Esophagus muscularis mucosa (tissue), 4 donors: Measurements from ENCODE around the gene SPTLC3.

Experiments
- CTCF ChIP-seq, 3 experiments: fragments of 200-600 bp in 2 of 3; fragments of 450-650 bp in 1 of 3; sonication (generic) in 2 of 3; IDR thresholded peaks; one replicate each; pipeline ENCODE4 v1.5.1; 2017 to 2019; ENCODE audit warnings: antibody characterized with exemption in 3 of 3, mild to moderate bottlenecking in 2 of 3, moderate library complexity in 1 of 3
- EP300 ChIP-seq: sonication (generic); formaldehyde crosslinking; IDR thresholded peaks from one replicate; pipeline ENCODE4 v1.6.1; 2017; ENCODE audit warnings: antibody characterized with exemption
- POLR2A ChIP-seq: fragments of 450-650 bp; IDR thresholded peaks from one replicate; pipeline ENCODE4 v1.6.1; 2017; ENCODE audit warnings: antibody characterized with exemption, moderate library complexity, mild to moderate bottlenecking, low read depth
- POLR2AphosphoS5 ChIP-seq, 2 donors: sonication (generic); formaldehyde crosslinking; IDR thresholded peaks; one replicate each; pipeline ENCODE4 v1.6.1; 2017; ENCODE audit warnings: antibody characterized with exemption in 2 of 2

GRCh38 chr20:13158369-13158768 lies 149.6 kb downstream of the SPTLC3 start:
- TF ChIP-seq CTCF (IDR thresholded peaks at IDR 0.05) (no peak), POLR2A (no peak), POLR2AphosphoS5 (IDR thresholded peaks at IDR 0.05) (no peak), EP300 (no peak)
